DND-41 (cell line): ENCODE results near the gene TNC.

Experiments
- ATAC-seq: fragments of 200-7000 bp; cut with Tn5 transposase; 3 replicates; pipeline ENCODE4 v1.9.1; 2021; ENCODE audit warnings: low read depth; ENCODE audit not compliant: insufficient read depth
- DNase-seq: peaks from one replicate; pipeline ENCODE4 v3.0.0-alpha.2; 2020
- H2AFZ ChIP-seq: 2 replicates; pipeline ENCODE4 v1.6.0; 2012; ENCODE audit warnings: low read depth, low read length
- H3K27ac ChIP-seq: 2 replicates; pipeline ENCODE4 v1.5.1; 2012; ENCODE audit warnings: low read length, inconsistent platforms
- H3K27me3 ChIP-seq: fragments of 200-600 bp; sonication (generic); 2 replicates; pipeline ENCODE4 v1.6.0; 2012; ENCODE audit warnings: low read length, mild to moderate bottlenecking, inconsistent platforms; ENCODE audit not compliant: insufficient read depth, poor library complexity
- H3K36me3 ChIP-seq: 2 replicates; pipeline ENCODE4 v1.5.1; 2012; ENCODE audit warnings: low read length, inconsistent platforms; ENCODE audit not compliant: insufficient read depth
- H3K4me1 ChIP-seq: 2 replicates; pipeline ENCODE4 v1.5.1; 2012; ENCODE audit warnings: mild to moderate bottlenecking, low read length; ENCODE audit not compliant: insufficient read depth
- H3K4me2 ChIP-seq: 2 replicates; pipeline ENCODE4 v1.6.0; 2012; ENCODE audit warnings: mild to moderate bottlenecking, moderate library complexity, low read length, inconsistent platforms; ENCODE audit not compliant: insufficient read depth
- H3K4me3 ChIP-seq, 2 experiments: fragments of 200-600 bp in 1 of 2; shearing (Covaris generic) in 1 of 2; 2 replicates each; pipeline ENCODE4 v1.5.1; 2012 to 2016; ENCODE audit warnings: inconsistent platforms in 2 of 2, low read length in 2 of 2, mild to moderate bottlenecking in 2 of 2, low read depth in 1 of 2, moderate library complexity in 1 of 2
- H3K79me2 ChIP-seq: 2 replicates; pipeline ENCODE4 v1.6.0; 2012; ENCODE audit warnings: low read length, inconsistent platforms; ENCODE audit not compliant: insufficient read depth
- H3K9ac ChIP-seq: 2 replicates; pipeline ENCODE4 v1.6.0; 2012; ENCODE audit warnings: low read depth, mild to moderate bottlenecking, inconsistent platforms, low read length, moderate library complexity
- H3K9me3 ChIP-seq: 2 replicates; pipeline ENCODE4 v1.5.1; 2012; ENCODE audit warnings: low read length, moderate library complexity, mild to moderate bottlenecking, inconsistent platforms; ENCODE audit not compliant: insufficient read depth, severe bottlenecking
- H4K20me1 ChIP-seq: 2 replicates; pipeline ENCODE4 v1.6.0; 2012; ENCODE audit warnings: low read length; ENCODE audit not compliant: insufficient read depth
- CTCF ChIP-seq: IDR thresholded peaks from 2 replicates; pipeline ENCODE4 v1.5.1; 2012; ENCODE audit warnings: borderline replicate concordance, low read length, moderate library complexity, mild to moderate bottlenecking; ENCODE audit not compliant: poor library complexity, severe bottlenecking; ENCODE audit errors: extremely low read depth
- EZH2 ChIP-seq: IDR thresholded peaks from 3 replicates; pipeline ENCODE4 v1.6.1; 2012; ENCODE audit warnings: borderline replicate concordance, low read depth, mild to moderate bottlenecking, moderate library complexity, low read length, inconsistent platforms; ENCODE audit not compliant: severe bottlenecking

Gene TNC

GRCh38 chr9:115107701-115108100 lies 10.3 kb downstream of the TNC start:
- no peaks in the 10 kb centered on the region for H4K20me1 ChIP-seq
- no peak overlapping the region for H3K4me3 ChIP-seq
- ATAC-seq (no peak), DNase-seq (no peak)
- H3K9me3 ChIP-seq = no peaks in the 10 kb centered on the region
- no peak overlapping the region for H3K4me2 ChIP-seq
- no peak overlapping the region for H3K9ac ChIP-seq
- H3K27ac ChIP-seq = no peak overlapping the region
- no peak for TF ChIP-seq EZH2
- no peak for TF ChIP-seq CTCF
- H3K36me3 ChIP-seq = no peaks in the 10 kb centered on the region
- H3K79me2 ChIP-seq = no peaks in the 10 kb centered on the region
- H2AFZ ChIP-seq = no peak overlapping the region
- peaks cover 4% of the 10 kb centered on the region for H3K27me3 ChIP-seq
- H3K4me1 ChIP-seq = peaks cover 9% of the 10 kb centered on the region

- Histone ChIP-seq H3K4me3 (no peak overlapping the region), H3K27me3 (peaks cover 4% of the 10 kb centered on the region), H3K36me3 (no peaks in the 10 kb centered on the region), H3K27ac (no peak overlapping the region), H3K9ac (no peak overlapping the region), H2AFZ (peak overlapping the region; percentile 52), H4K20me1 (no peaks in the 10 kb centered on the region), H3K79me2 (no peaks in the 10 kb centered on the region), H3K9me3 (no peaks in the 10 kb centered on the region), H3K4me1 (peaks cover 9% of the 10 kb centered on the region), H3K4me2 (no peak overlapping the region)
- TF ChIP-seq CTCF = no peak
- no peak for TF ChIP-seq EZH2
- DNase-seq (no peak), ATAC-seq (no peak)
Observed at GRCh38 chr9:115106642-115107041, 11.3 kb downstream of the TNC start.

GRCh38 chr9:115106001-115106400 lies 12.0 kb downstream of the TNC start:
- Histone ChIP-seq H3K9ac (no peak overlapping the region), H3K4me1 (peaks cover 9% of the 10 kb centered on the region), H3K36me3 (no peaks in the 10 kb centered on the region), H3K79me2 (no peaks in the 10 kb centered on the region), H3K4me2 (no peak overlapping the region), H3K4me3 (no peak overlapping the region), H4K20me1 (no peaks in the 10 kb centered on the region), H3K9me3 (no peaks in the 10 kb centered on the region), H3K27ac (no peak overlapping the region), H2AFZ (no peak overlapping the region), H3K27me3 (peaks cover 4% of the 10 kb centered on the region)
- no peak for DNase-seq
- no peak for ATAC-seq
- no peak for TF ChIP-seq EZH2
- no peak for TF ChIP-seq CTCF

- ATAC-seq (no peak), DNase-seq (no peak)
- Histone ChIP-seq H2AFZ (no peak overlapping the region), H3K27ac (no peak overlapping the region), H3K27me3 (peaks cover 4% of the 10 kb centered on the region), H3K36me3 (no peaks in the 10 kb centered on the region), H3K9ac (no peak overlapping the region), H3K4me3 (no peak overlapping the region), H4K20me1 (no peaks in the 10 kb centered on the region), H3K79me2 (no peaks in the 10 kb centered on the region), H3K4me1 (peaks cover 9% of the 10 kb centered on the region), H3K9me3 (no peaks in the 10 kb centered on the region), H3K4me2 (no peak overlapping the region)
- TF ChIP-seq EZH2 (no peak), CTCF (no peak)
Observed at GRCh38 chr9:115104908-115105307, 13.0 kb downstream of the TNC start.
